HG02884 (cell line): ENCODE results near the gene DPEP2.

ENCODE experiments used
- ATAC-seq: cut with Tn5 transposase; IDR thresholded peaks from one replicate; pipeline ENCODE4 v1.9.1; 2021; ENCODE audit warnings: mild to moderate bottlenecking, moderate library complexity; ENCODE audit not compliant: unreplicated experiment

Gene DPEP2

GRCh38 chr16:67957622-67958021 lies 41.7 kb downstream of the DPEP2 start:
- no peak for ATAC-seq

GRCh38 chr16:67954421-67955196 lies 44.7 kb downstream of the DPEP2 start:
- no peak for ATAC-seq

- ATAC-seq, result no peak
Observed at GRCh38 chr16:67953641-67954375, 45.5 kb downstream of the DPEP2 start.

GRCh38 chr16:67951485-67951884 lies 47.8 kb downstream of the DPEP2 start:
- ATAC-seq, result no peak

GRCh38 chr16:67950335-67950843 lies 48.9 kb downstream of the DPEP2 start:
- ATAC-seq, result no peak

GRCh38 chr16:67949645-67950044 lies 49.6 kb downstream of the DPEP2 start:
- no peak for ATAC-seq

- no peak for ATAC-seq
Observed at GRCh38 chr16:67948015-67948414, 51.3 kb downstream of the DPEP2 start.

- no peak for ATAC-seq
Observed at GRCh38 chr16:67946966-67947558, 52.2 kb downstream of the DPEP2 start.

- no peak for ATAC-seq
Observed at GRCh38 chr16:67946128-67946569, 53.1 kb downstream of the DPEP2 start.

- no peak for ATAC-seq
Observed at GRCh38 chr16:67945392-67945933, 53.8 kb downstream of the DPEP2 start.

- no peak for ATAC-seq
Observed at GRCh38 chr16:67944690-67945391, 54.4 kb downstream of the DPEP2 start.

- ATAC-seq, result no peak
Observed at GRCh38 chr16:67943619-67944504, 55.4 kb downstream of the DPEP2 start, which contains the start of gene LCAT. Gene LCAT, minus strand, starts transcription at chr16:67944120. Its CDS starts 19 bp downstream, at chr16:67944101.

GRCh38 chr16:67943256-67943618 lies 56.0 kb downstream of the DPEP2 start:
- no peak for ATAC-seq

- ATAC-seq, result no peak
Observed at GRCh38 chr16:67942510-67943255, 56.6 kb downstream of the DPEP2 start.

- no peak for ATAC-seq
Observed at GRCh38 chr16:67942200-67942509, 57.1 kb downstream of the DPEP2 start.

GRCh38 chr16:67941469-67942199 lies 57.6 kb downstream of the DPEP2 start:
- no peak for ATAC-seq

- ATAC-seq, result no peak
Observed at GRCh38 chr16:67940446-67941089, 58.7 kb downstream of the DPEP2 start.
